ENCODE results near the gene OR52E5. TPM values are rescaled to one million over a fixed set of nuclear protein-coding genes. Genes with fewer than 3 reads are reported as not detected.

Gene OR52E5
- polyA plus RNA-seq, 1 donor (not counting 4 experiments of a cell fraction or from before 2014, with no cell fraction given): not detected

DNA sequence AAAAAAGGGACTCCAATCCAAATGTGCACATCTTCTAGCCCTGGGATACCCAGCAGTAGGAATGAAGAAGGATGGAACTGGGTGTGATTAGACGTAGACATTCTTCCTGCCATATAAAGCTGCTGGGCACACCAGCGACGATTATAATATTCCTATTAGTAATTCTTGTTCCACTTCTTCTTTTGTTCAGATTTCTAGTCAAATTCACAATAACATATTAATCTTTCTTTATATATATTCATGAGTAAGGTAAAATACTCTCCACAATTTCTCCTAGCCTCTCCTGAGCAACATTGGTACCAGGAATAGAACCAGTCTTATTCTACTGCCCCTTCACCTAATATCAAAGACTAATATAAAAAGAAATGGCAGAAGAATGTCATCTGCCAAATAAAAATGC lies 35.4 kb upstream of the OR52E5 start, which contains the start of gene OR52E8:
Gene OR52E8 (minus strand): TSS at position 101 of the 400 bp plus-strand sequence. CDS start 0 bp downstream, at position 101.
- Histone ChIP-seq H3K27me3 (ENCODE audit: control insufficient read depth, extremely low read depth, insufficient read depth, low read length) (no peaks in the 10 kb centered on the region), H3K79me2 (ENCODE audit: control insufficient read depth, insufficient read depth, low read length) (no peaks in the 10 kb centered on the region), H3K9me1 (ENCODE audit: control insufficient read depth, extremely low read depth, insufficient read depth, low read length) (no peaks in the 10 kb centered on the region), H3K36me3 (ENCODE audit: control insufficient read depth in 2 of 2, extremely low read depth in 1 of 2, insufficient read depth in 2 of 2, low read length in 2 of 2) (no peaks in the 10 kb centered on the region), H3K9me3 (ENCODE audit: control insufficient read depth, low read depth, low read length) (no peaks in the 10 kb centered on the region), H4K20me1 (ENCODE audit: control insufficient read depth, extremely low read depth, insufficient read depth, low read length) (no peaks in the 10 kb centered on the region), H3K4me3 (ENCODE audit: control insufficient read depth in 2 of 3, extremely low read depth in 1 of 3, insufficient read depth in 2 of 3, low read depth in 1 of 3, low read length in 3 of 3) (no peak within 1 kb of the TSS), H3K9ac (ENCODE audit: control insufficient read depth, extremely low read depth, insufficient read depth, low read length) (no peak within 1 kb of the TSS), H3K4me1 (ENCODE audit: control insufficient read depth, extremely low read depth, insufficient read depth, low read length) (no peaks in the 10 kb centered on the region), H2AFZ (ENCODE audit: control insufficient read depth, low read length) (no peak within 1 kb of the TSS), H3K27ac (ENCODE audit: control insufficient read depth, insufficient read depth, low read length) (no peak within 1 kb of the TSS), H3K4me2 (ENCODE audit: control insufficient read depth, extremely low read depth, insufficient read depth, low read depth, low read length) (no peak within 1 kb of the TSS)
- TF ChIP-seq EZH2 (IDR thresholded peaks at IDR 0.05; ENCODE audit: low read length): no peak
- TF ChIP-seq, protein P1, sequence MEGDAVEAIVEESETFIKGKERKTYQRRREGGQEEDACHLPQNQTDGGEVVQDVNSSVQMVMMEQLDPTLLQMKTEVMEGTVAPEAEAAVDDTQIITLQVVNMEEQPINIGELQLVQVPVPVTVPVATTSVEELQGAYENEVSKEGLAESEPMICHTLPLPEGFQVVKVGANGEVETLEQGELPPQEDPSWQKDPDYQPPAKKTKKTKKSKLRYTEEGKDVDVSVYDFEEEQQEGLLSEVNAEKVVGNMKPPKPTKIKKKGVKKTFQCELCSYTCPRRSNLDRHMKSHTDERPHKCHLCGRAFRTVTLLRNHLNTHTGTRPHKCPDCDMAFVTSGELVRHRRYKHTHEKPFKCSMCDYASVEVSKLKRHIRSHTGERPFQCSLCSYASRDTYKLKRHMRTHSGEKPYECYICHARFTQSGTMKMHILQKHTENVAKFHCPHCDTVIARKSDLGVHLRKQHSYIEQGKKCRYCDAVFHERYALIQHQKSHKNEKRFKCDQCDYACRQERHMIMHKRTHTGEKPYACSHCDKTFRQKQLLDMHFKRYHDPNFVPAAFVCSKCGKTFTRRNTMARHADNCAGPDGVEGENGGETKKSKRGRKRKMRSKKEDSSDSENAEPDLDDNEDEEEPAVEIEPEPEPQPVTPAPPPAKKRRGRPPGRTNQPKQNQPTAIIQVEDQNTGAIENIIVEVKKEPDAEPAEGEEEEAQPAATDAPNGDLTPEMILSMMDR (optimal IDR thresholded peaks at IDR 0.05 in 1 of 3, IDR thresholded peaks at IDR 0.05 in 1 of 3, conservative IDR thresholded peaks at IDR 0.05 in 1 of 3; ENCODE audit: extremely low read depth in 1 of 3, insufficient read depth in 2 of 3, low read length in 3 of 3): no peak
- DNase-seq (ENCODE audit: low read depth, low spot score) (no peak), FAIRE-seq (no peak)
- dilution Hi-C loops (cut with MboI; ENCODE audit: extremely low pct_ligation_motif_present, low sequenced_read_pairs): no loop called here

DNA sequence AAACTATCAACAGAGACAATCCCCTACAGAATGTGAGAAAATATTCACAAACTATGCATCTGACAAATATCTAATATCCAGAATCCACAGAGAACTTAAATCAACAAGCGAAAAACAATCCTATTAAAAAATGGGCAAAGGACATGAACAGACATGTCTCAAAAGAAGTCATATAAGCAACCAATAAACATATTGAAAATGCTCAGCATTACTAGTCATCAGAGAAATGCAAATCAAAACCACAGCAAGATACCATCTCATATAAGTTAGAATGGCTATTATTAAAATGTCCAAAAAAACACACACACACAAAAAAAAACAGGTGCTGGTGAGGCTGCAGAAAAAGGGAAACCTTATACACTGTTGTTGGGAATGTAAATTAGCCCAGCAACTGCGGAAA lies 27.2 kb upstream of the OR52E5 start:
- FAIRE-seq: no peak
- Histone ChIP-seq H3K9me1 (ENCODE audit: control insufficient read depth, extremely low read depth, insufficient read depth, low read length) (no peaks in the 10 kb centered on the region), H2AFZ (ENCODE audit: control insufficient read depth, low read length) (no peak overlapping the region), H3K9me3 (ENCODE audit: control insufficient read depth, low read depth, low read length) (no peaks in the 10 kb centered on the region), H3K79me2 (ENCODE audit: control insufficient read depth, insufficient read depth, low read length) (no peaks in the 10 kb centered on the region), H4K20me1 (ENCODE audit: control insufficient read depth, extremely low read depth, insufficient read depth, low read length) (no peaks in the 10 kb centered on the region), H3K4me3 (ENCODE audit: control insufficient read depth in 2 of 3, extremely low read depth in 1 of 3, insufficient read depth in 2 of 3, low read depth in 1 of 3, low read length in 3 of 3) (no peak overlapping the region), H3K27me3 (ENCODE audit: control insufficient read depth, extremely low read depth, insufficient read depth, low read length) (no peaks in the 10 kb centered on the region), H3K9ac (ENCODE audit: control insufficient read depth, extremely low read depth, insufficient read depth, low read length) (no peak overlapping the region), H3K4me2 (ENCODE audit: control insufficient read depth, extremely low read depth, insufficient read depth, low read depth, low read length) (no peak overlapping the region), H3K27ac (ENCODE audit: control insufficient read depth, insufficient read depth, low read length) (no peak overlapping the region), H3K4me1 (ENCODE audit: control insufficient read depth, extremely low read depth, insufficient read depth, low read length) (no peaks in the 10 kb centered on the region), H3K36me3 (ENCODE audit: control insufficient read depth in 2 of 2, extremely low read depth in 1 of 2, insufficient read depth in 2 of 2, low read length in 2 of 2) (no peaks in the 10 kb centered on the region)
- no peak for DNase-seq (ENCODE audit: low read depth, low spot score)
- dilution Hi-C loops (cut with MboI; ENCODE audit: extremely low pct_ligation_motif_present, low sequenced_read_pairs): no loop called here
- TF ChIP-seq, protein P1 (optimal IDR thresholded peaks at IDR 0.05 in 1 of 3, IDR thresholded peaks at IDR 0.05 in 1 of 3, conservative IDR thresholded peaks at IDR 0.05 in 1 of 3; ENCODE audit: extremely low read depth in 1 of 3, insufficient read depth in 2 of 3, low read length in 3 of 3): no peak
- no peak for TF ChIP-seq EZH2 (IDR thresholded peaks at IDR 0.05; ENCODE audit: low read length)

Data from keratinocyte (primary cell).